Panc1 (cell line): ENCODE data around the gene DNAJA1. TPM values are rescaled to one million over a fixed set of nuclear protein-coding genes. Genes with fewer than 3 reads are reported as not detected.

Experiments used
- ATAC-seq: fragments of 200-7000 bp; cut with Tn5 transposase; 2 replicates; pipeline ENCODE4 v1.9.1; 2020; ENCODE audit warnings: mild to moderate bottlenecking, moderate library complexity
- BruUV-seq: library from RNA; stranded (reverse); fragments of 400-500 nt; replicated peaks from 2 replicates; lab custom pipeline; 2021; lab: Mats Ljungman, UMichigan
- CTCF ChIA-PET: fragments of 300-600 bp; sonication (Branson Sonifier 250); formaldehyde crosslinking; loops from one replicate; lab custom pipeline; 2022; ENCODE audit warnings: antibody characterized with exemption; lab: Charles Lee
- POLR2A ChIA-PET: fragments of 300-600 bp; sonication (Branson Sonifier 250); formaldehyde crosslinking; loops from one replicate; lab custom pipeline; 2022; ENCODE audit warnings: antibody characterized with exemption; lab: Charles Lee
- DNase-seq: peaks from one replicate; pipeline ENCODE4 v3.0.0-alpha.2; 2010; ENCODE audit warnings: low read depth, low spot score
- H3K27ac ChIP-seq: 2 replicates; pipeline ENCODE4 v1.5.1; 2011; ENCODE audit warnings: mild to moderate bottlenecking, low read length, inconsistent platforms
- H3K27me3 ChIP-seq: fragments of 200-500 bp; sonication (Bioruptor generic); 2 replicates; pipeline ENCODE4 v1.6.0; 2014; ENCODE audit warnings: low read length, inconsistent platforms; ENCODE audit not compliant: control insufficient read depth, insufficient read depth
- H3K36me3 ChIP-seq: fragments of 200-500 bp; sonication (Bioruptor generic); 2 replicates; pipeline ENCODE4 v1.5.1; 2014; ENCODE audit warnings: inconsistent platforms, mild to moderate bottlenecking, low read length, moderate library complexity; ENCODE audit not compliant: control insufficient read depth, insufficient read depth
- H3K4me1 ChIP-seq: 2 replicates; pipeline ENCODE4 v1.5.1; 2011; ENCODE audit warnings: inconsistent platforms, mild to moderate bottlenecking, low read length, moderate library complexity; ENCODE audit not compliant: control insufficient read depth, insufficient read depth
- H3K4me3 ChIP-seq, 2 experiments: 2 replicates each; pipeline ENCODE4 v1.5.1; 2011 to 2012; ENCODE audit warnings: low read depth in 2 of 2, low read length in 2 of 2, mild to moderate bottlenecking in 2 of 2, inconsistent platforms in 1 of 2, moderate library complexity in 1 of 2
- H3K9me3 ChIP-seq: fragments of 200-500 bp; sonication (Bioruptor generic); 2 replicates; pipeline ENCODE4 v1.5.1; 2014; ENCODE audit warnings: low read depth, mild to moderate bottlenecking, inconsistent platforms, low read length, moderate library complexity; ENCODE audit not compliant: control insufficient read depth, insufficient read depth
- POLR2AphosphoS5 ChIP-seq: IDR thresholded peaks from 2 replicates; pipeline ENCODE4 v1.6.1; 2012; ENCODE audit warnings: mild to moderate bottlenecking, low read depth, low read length, moderate library complexity
- SIN3A ChIP-seq: IDR thresholded peaks from 2 replicates; pipeline ENCODE4 v1.6.1; 2012; ENCODE audit warnings: low read depth, mild to moderate bottlenecking, low read length, moderate library complexity, borderline replicate concordance; ENCODE audit not compliant: insufficient read depth
- TCF7L2 ChIP-seq: IDR thresholded peaks from 2 replicates; pipeline ENCODE4 v1.6.1; 2011; ENCODE audit warnings: mild to moderate bottlenecking, low read depth, low read length, inconsistent platforms
- in situ Hi-C: cut with HindIII; loops from 2 replicates; pipeline ENCODE4 v1.10.0; 2016; ENCODE audit warnings: low sequenced_read_pairs, low pct_unique_long_range_greater_than_20kb
- intact Hi-C: fragments of 100-400 bp; cut with micrococcal nuclease; formaldehyde crosslinking; loops from one replicate; pipeline ENCODE4 v1.10.0; 2022; ENCODE audit not compliant: unreplicated experiment
- total RNA-seq: library from RNA; stranded (reverse); gene quantifications from one replicate; pipeline ENCODE4 v1.2.1, GENCODE V29; 2021; ENCODE audit not compliant: unreplicated experiment
- TF ChIP-seq, protein P1 (sequence below): fragments of 450-650 bp; IDR thresholded peaks from 2 replicates; pipeline ENCODE4 v1.5.1; 2017; ENCODE audit warnings: mild to moderate bottlenecking
- TF ChIP-seq, protein P2 (sequence below), 2 experiments: IDR thresholded peaks; 2 replicates each; pipeline ENCODE4 v1.6.1; 2011 to 2012; ENCODE audit warnings: low read depth in 2 of 2, control low read depth in 1 of 2, low read length in 1 of 2, mild to moderate bottlenecking in 1 of 2, moderate library complexity in 1 of 2; ENCODE audit not compliant: insufficient read depth in 1 of 2

Gene DNAJA1
- total RNA-seq, 1 experiment from 2014 or later: 246 TPM

DNA sequence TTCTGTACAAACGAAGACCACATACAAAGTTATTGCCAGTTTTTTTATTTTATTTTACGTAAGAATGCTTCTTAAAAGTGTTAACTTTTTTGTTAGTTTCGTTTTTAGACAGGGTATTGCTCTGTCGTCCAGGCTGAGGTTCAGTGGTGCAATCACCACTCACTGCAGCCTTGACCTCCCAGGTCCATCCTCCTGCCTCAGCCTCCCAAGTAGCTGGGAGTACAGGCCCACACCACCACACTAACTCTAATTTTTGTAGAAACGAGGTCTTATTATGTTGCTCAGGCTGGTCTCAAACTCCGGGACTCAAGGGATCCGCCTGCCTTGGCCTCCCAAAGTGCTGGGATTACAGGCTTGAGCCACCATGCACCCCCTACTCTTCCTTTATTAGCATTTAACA is 2.3 kb upstream of the DNAJA1 start:
- no peak for DNase-seq
- CTCF ChIA-PET: no interaction called here
- TF ChIP-seq, protein P1, sequence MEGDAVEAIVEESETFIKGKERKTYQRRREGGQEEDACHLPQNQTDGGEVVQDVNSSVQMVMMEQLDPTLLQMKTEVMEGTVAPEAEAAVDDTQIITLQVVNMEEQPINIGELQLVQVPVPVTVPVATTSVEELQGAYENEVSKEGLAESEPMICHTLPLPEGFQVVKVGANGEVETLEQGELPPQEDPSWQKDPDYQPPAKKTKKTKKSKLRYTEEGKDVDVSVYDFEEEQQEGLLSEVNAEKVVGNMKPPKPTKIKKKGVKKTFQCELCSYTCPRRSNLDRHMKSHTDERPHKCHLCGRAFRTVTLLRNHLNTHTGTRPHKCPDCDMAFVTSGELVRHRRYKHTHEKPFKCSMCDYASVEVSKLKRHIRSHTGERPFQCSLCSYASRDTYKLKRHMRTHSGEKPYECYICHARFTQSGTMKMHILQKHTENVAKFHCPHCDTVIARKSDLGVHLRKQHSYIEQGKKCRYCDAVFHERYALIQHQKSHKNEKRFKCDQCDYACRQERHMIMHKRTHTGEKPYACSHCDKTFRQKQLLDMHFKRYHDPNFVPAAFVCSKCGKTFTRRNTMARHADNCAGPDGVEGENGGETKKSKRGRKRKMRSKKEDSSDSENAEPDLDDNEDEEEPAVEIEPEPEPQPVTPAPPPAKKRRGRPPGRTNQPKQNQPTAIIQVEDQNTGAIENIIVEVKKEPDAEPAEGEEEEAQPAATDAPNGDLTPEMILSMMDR: no peak
- TF ChIP-seq POLR2AphosphoS5 (no peak), TCF7L2 (no peak), SIN3A (no peak)
- TF ChIP-seq, protein P2, sequence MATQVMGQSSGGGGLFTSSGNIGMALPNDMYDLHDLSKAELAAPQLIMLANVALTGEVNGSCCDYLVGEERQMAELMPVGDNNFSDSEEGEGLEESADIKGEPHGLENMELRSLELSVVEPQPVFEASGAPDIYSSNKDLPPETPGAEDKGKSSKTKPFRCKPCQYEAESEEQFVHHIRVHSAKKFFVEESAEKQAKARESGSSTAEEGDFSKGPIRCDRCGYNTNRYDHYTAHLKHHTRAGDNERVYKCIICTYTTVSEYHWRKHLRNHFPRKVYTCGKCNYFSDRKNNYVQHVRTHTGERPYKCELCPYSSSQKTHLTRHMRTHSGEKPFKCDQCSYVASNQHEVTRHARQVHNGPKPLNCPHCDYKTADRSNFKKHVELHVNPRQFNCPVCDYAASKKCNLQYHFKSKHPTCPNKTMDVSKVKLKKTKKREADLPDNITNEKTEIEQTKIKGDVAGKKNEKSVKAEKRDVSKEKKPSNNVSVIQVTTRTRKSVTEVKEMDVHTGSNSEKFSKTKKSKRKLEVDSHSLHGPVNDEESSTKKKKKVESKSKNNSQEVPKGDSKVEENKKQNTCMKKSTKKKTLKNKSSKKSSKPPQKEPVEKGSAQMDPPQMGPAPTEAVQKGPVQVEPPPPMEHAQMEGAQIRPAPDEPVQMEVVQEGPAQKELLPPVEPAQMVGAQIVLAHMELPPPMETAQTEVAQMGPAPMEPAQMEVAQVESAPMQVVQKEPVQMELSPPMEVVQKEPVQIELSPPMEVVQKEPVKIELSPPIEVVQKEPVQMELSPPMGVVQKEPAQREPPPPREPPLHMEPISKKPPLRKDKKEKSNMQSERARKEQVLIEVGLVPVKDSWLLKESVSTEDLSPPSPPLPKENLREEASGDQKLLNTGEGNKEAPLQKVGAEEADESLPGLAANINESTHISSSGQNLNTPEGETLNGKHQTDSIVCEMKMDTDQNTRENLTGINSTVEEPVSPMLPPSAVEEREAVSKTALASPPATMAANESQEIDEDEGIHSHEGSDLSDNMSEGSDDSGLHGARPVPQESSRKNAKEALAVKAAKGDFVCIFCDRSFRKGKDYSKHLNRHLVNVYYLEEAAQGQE (IDR thresholded peaks at IDR 0.05; ENCODE audit: insufficient read depth in 1 of 2, low read depth in 2 of 2, low read length in 1 of 2): no peak
- POLR2A ChIA-PET: interaction anchor here (0.7 to 0.9 kb wide), 2 partner anchors 17 to 472 kb away, joined by 3 to 4 read pairs; no protein-coding TSS in a partner anchor
- H3K36me3 ChIP-seq: peaks cover 10% of the 10 kb centered on the region
- no peak for ATAC-seq
- intact Hi-C loops: no loop called here
- H3K27me3 ChIP-seq: no peaks in the 10 kb centered on the region
- H3K27ac ChIP-seq: no peak overlapping the region
- in situ Hi-C loops: no loop called here
- no peak overlapping the region for H3K4me3 ChIP-seq
- H3K4me1 ChIP-seq: peaks cover 17% of the 10 kb centered on the region
- BruUV-seq: no TSS peak
- H3K9me3 ChIP-seq: no peaks in the 10 kb centered on the region

DNA sequence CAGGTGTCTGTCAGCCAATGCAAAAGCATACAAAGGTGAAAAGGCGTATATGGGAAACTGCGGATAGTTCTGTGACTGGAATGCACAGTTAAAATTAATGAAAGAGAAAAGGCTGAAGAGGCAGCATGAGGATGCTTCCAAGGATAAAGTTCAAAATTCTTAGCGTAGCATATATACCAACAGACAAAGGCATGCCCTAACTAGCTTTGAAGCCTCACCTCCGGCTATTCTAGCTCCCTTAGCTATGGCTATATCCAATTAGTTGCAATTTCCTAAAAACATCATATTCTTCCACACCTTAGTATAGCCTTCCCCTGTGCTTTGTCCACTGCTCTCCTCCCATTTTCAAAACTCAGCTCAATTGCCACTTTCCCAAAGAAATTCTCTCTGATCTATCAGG is 1.4 kb upstream of the DNAJA1 start:
- H3K27ac ChIP-seq: peak overlapping the region; percentile 93
- BruUV-seq: no TSS peak
- ATAC-seq (no peak), DNase-seq (no peak)
- peaks cover 26% of the 10 kb centered on the region for H3K4me1 ChIP-seq
- H3K9me3 ChIP-seq: no peaks in the 10 kb centered on the region
- intact Hi-C loops (no loop called here), in situ Hi-C loops (no loop called here)
- peaks cover 18% of the 10 kb centered on the region for H3K36me3 ChIP-seq
- TF ChIP-seq, protein P2 (IDR thresholded peaks at IDR 0.05; ENCODE audit: insufficient read depth in 1 of 2, low read depth in 2 of 2, low read length in 1 of 2): no peak
- TF ChIP-seq TCF7L2: no peak
- TF ChIP-seq SIN3A: no peak
- TF ChIP-seq, protein P1: no peak
- no peak for TF ChIP-seq POLR2AphosphoS5
- peak overlapping the region; percentile 81 to 87 for H3K4me3 ChIP-seq
- POLR2A ChIA-PET: no interaction called here
- CTCF ChIA-PET: interaction anchor here (1.2 kb wide), 1 partner anchor 21 kb away, joined by 3 read pairs; no protein-coding TSS in a partner anchor
- H3K27me3 ChIP-seq: no peaks in the 10 kb centered on the region
